ENCODE data around the gene PSORS1C2.

Gene PSORS1C2

GRCh38 chr6:31111712-31112111 lies 27.2 kb downstream of the PSORS1C2 start:
- no peak for DNase-seq

- no peak for DNase-seq
These were observed 27.9 kb downstream of the PSORS1C2 start for GRCh38 chr6:31110825-31111582.

- no peak for DNase-seq
These were observed 31.8 kb downstream of the PSORS1C2 start for GRCh38 chr6:31107052-31107451.

GRCh38 chr6:31103136-31103535 lies 35.7 kb downstream of the PSORS1C2 start:
- no peak for DNase-seq

- no peak for DNase-seq
These were observed 40.4 kb downstream of the PSORS1C2 start for GRCh38 chr6:31098449-31098938.

- DNase-seq, result no peak
These were observed 42.2 kb downstream of the PSORS1C2 start for GRCh38 chr6:31096656-31097055.

- DNase-seq, result no peak
These were observed 42.7 kb downstream of the PSORS1C2 start for GRCh38 chr6:31096215-31096614.

- DNase-seq, result peak; percentile 18
These were observed 44.4 kb downstream of the PSORS1C2 start for GRCh38 chr6:31094389-31094881.

GRCh38 chr6:31092769-31093505 lies 45.9 kb downstream of the PSORS1C2 start:
- no peak for DNase-seq

- DNase-seq, result no peak
These were observed 46.6 kb downstream of the PSORS1C2 start for GRCh38 chr6:31092238-31092637.

GRCh38 chr6:31091680-31092079 lies 47.2 kb downstream of the PSORS1C2 start:
- DNase-seq, result no peak

- no peak for DNase-seq
These were observed 47.9 kb downstream of the PSORS1C2 start for GRCh38 chr6:31090973-31091364.

- no peak for DNase-seq
These were observed 48.4 kb downstream of the PSORS1C2 start for GRCh38 chr6:31090275-31090972.
